Measurements from ENCODE around the gene PCDH9. TPM values are rescaled to one million over a fixed set of nuclear protein-coding genes. Genes with fewer than 3 reads are reported as not detected.

Gene PCDH9
- total RNA-seq, 1 donor from 2014 or later: 29.7 TPM

DNA sequence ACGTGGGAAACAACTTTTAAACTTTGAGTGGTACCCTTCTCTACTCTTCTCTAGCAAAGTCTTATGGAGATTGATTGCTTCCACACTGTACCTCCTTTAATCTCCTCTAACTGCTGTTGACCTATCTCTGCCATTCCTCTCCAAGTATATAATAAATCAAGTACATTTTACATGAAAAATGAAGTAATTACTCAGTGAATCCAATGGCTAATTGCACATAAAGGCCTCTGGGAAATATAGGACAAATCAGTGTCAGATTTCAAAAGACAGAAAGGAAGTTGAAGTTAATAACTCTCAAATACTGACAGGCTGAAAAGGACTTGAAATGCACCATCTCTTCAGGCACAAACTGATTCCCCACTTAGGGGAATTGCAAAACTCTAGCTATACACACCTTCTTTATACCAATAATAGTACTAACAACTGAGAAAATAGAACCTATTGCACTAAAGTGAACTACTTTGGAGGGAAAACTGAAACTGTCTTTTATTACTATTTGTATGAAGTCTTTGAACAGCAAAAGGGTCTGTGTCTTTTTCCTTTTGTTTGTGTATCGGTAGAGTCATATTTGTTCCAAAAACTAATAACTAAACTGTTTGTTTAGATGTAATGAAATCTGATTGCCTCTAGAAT lies 701.1 kb downstream of the PCDH9 start:
- Mint-ChIP-seq H3K27me3 (ENCODE audit: low read depth) (peaks cover 70% of the 10 kb centered on the region), H3K27ac (no peak overlapping the region), H3K9me3 (no peaks in the 10 kb centered on the region), H3K36me3 (peaks cover 2% of the 10 kb centered on the region), H3K4me1 (peaks cover 42% of the 10 kb centered on the region), H3K4me3 (no peak overlapping the region)
- no peak for DNase-seq (ENCODE audit: low spot score in 2 of 2, unreplicated experiment in 2 of 2)
- no peak for TF ChIP-seq CTCF (IDR thresholded peaks at IDR 0.05; ENCODE audit: unreplicated experiment)

- Mint-ChIP-seq H3K36me3 (peaks cover 2% of the 10 kb centered on the region), H3K4me1 (peaks cover 42% of the 10 kb centered on the region), H3K27ac (no peak overlapping the region), H3K4me3 (no peak overlapping the region), H3K27me3 (ENCODE audit: low read depth) (peaks cover 71% of the 10 kb centered on the region), H3K9me3 (no peaks in the 10 kb centered on the region)
- no peak for TF ChIP-seq CTCF (IDR thresholded peaks at IDR 0.05; ENCODE audit: unreplicated experiment)
- DNase-seq (ENCODE audit: low spot score in 2 of 2, unreplicated experiment in 2 of 2): no peak
These were observed 702.0 kb downstream of the PCDH9 start for GRCh38 chr13:66528180-66528579.

- H3K27ac Mint-ChIP-seq: no peak overlapping the region
- H3K27me3 Mint-ChIP-seq (ENCODE audit: low read depth): peaks cover 37% of the 10 kb centered on the region
- H3K4me3 Mint-ChIP-seq: no peak overlapping the region
- H3K36me3 Mint-ChIP-seq: peaks cover 3% of the 10 kb centered on the region
- peaks cover 4% of the 10 kb centered on the region for H3K9me3 Mint-ChIP-seq
- peaks cover 23% of the 10 kb centered on the region for H3K4me1 Mint-ChIP-seq
- DNase-seq (ENCODE audit: low spot score in 2 of 2, unreplicated experiment in 2 of 2): no peak
- no peak for TF ChIP-seq CTCF (IDR thresholded peaks at IDR 0.05; ENCODE audit: unreplicated experiment)
These were observed 709.4 kb downstream of the PCDH9 start for GRCh38 chr13:66520511-66521355.

DNA sequence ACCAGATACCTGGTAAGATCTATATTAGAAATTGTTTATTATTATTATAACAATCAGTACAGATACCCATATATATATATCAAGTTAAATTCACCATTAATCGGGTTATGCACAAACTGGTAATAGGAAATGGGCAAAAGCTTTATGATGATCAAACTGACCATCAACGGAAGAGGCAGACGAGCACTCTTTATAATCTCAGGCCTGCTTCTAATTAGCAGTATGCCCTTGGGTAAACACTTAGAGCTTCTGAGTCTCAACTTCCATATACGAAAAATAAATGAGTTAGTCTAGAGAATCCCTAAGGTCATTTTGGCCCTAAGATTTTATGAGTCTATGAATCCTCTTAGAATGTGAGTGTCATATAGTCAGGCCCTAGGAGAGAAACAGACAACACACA lies 710.9 kb downstream of the PCDH9 start:
- DNase-seq (ENCODE audit: low spot score in 2 of 2, unreplicated experiment in 2 of 2): no peak
- peaks cover 3% of the 10 kb centered on the region for H3K36me3 Mint-ChIP-seq
- H3K27ac Mint-ChIP-seq: no peak overlapping the region
- peaks cover 4% of the 10 kb centered on the region for H3K9me3 Mint-ChIP-seq
- H3K4me1 Mint-ChIP-seq: peaks cover 14% of the 10 kb centered on the region
- no peak for TF ChIP-seq CTCF (IDR thresholded peaks at IDR 0.05; ENCODE audit: unreplicated experiment)
- peaks cover 22% of the 10 kb centered on the region for H3K27me3 Mint-ChIP-seq (ENCODE audit: low read depth)
- no peak overlapping the region for H3K4me3 Mint-ChIP-seq

- H3K9me3 Mint-ChIP-seq: peaks cover 4% of the 10 kb centered on the region
- TF ChIP-seq CTCF (IDR thresholded peaks at IDR 0.05; ENCODE audit: unreplicated experiment): no peak
- H3K36me3 Mint-ChIP-seq: peaks cover 3% of the 10 kb centered on the region
- no peak overlapping the region for H3K4me3 Mint-ChIP-seq
- DNase-seq (ENCODE audit: low spot score in 2 of 2, unreplicated experiment in 2 of 2): no peak
- peaks cover 13% of the 10 kb centered on the region for H3K27me3 Mint-ChIP-seq (ENCODE audit: low read depth)
- no peak overlapping the region for H3K27ac Mint-ChIP-seq
- peaks cover 21% of the 10 kb centered on the region for H3K4me1 Mint-ChIP-seq
These were observed 712.1 kb downstream of the PCDH9 start for GRCh38 chr13:66518068-66518467.
